Right lobe of liver (tissue), 4 donors: ENCODE results near the gene PRSS12.

Source experiments
- CTCF ChIP-seq, 4 donors: fragments of 200-600 bp in 3 of 4; fragments of 450-650 bp in 1 of 4; IDR thresholded peaks; one replicate each; pipeline versions ENCODE4 v1.5.1 to v1.8.0; 2016 to 2022; ENCODE audit warnings: antibody characterized with exemption in 4 of 4, mild to moderate bottlenecking in 2 of 4
- POLR2A ChIP-seq: fragments of 450-650 bp; IDR thresholded peaks from one replicate; pipeline ENCODE4 v1.6.1; 2017; ENCODE audit warnings: antibody characterized with exemption, mild to moderate bottlenecking
- donor health status: DM: no; HTN: no; CAD: no.
- donor health status: DM: no; HTN: no; CAD: no.
- donor health status: DM: no; HTN: yes; CAD: no.

GRCh38 chr4:118337954-118338353 lies 14.8 kb downstream of the PRSS12 start:
- no peak for TF ChIP-seq POLR2A
- TF ChIP-seq CTCF (IDR thresholded peaks at IDR 0.05), result no peak
